ENCODE data around the gene RACGAP1.

RACGAP1 gene

DNA sequence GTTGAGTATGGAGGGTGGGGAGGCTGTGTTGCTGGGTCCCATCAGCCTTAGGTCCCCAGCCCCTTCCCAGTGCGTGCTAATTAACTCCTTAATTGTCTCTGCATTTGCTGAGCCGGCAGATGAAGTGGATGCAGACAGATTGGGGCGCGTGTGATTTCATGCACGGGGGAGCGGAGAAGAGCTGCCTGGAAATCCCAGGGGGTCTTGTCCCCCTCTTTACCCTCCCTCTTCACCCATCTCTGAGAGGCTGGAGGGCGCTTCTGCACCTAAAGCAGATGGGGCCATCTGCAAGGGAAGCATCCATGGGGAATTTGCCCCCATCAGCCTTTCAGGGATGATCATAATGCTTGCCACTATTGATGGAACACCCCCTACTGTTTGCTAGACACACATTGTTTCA, 27.7 kb upstream of the RACGAP1 start:
- no peak for ATAC-seq
- TF ChIP-seq, protein P1, sequence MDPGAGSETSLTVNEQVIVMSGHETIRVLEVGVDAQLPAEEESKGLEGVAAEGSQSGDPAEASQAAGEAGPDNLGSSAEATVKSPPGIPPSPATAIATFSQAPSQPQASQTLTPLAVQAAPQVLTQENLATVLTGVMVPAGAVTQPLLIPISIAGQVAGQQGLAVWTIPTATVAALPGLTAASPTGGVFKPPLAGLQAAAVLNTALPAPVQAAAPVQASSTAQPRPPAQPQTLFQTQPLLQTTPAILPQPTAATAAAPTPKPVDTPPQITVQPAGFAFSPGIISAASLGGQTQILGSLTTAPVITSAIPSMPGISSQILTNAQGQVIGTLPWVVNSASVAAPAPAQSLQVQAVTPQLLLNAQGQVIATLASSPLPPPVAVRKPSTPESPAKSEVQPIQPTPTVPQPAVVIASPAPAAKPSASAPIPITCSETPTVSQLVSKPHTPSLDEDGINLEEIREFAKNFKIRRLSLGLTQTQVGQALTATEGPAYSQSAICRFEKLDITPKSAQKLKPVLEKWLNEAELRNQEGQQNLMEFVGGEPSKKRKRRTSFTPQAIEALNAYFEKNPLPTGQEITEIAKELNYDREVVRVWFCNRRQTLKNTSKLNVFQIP (CRISPR knock-in tag; IDR thresholded peaks at IDR 0.05; ENCODE audit: borderline replicate concordance, low read depth) = no peak
- TF ChIP-seq ARNTL (CRISPR knock-in tag; IDR thresholded peaks at IDR 0.05; ENCODE audit: borderline replicate concordance, low read depth) = no peak
- TF ChIP-seq, protein P2, sequence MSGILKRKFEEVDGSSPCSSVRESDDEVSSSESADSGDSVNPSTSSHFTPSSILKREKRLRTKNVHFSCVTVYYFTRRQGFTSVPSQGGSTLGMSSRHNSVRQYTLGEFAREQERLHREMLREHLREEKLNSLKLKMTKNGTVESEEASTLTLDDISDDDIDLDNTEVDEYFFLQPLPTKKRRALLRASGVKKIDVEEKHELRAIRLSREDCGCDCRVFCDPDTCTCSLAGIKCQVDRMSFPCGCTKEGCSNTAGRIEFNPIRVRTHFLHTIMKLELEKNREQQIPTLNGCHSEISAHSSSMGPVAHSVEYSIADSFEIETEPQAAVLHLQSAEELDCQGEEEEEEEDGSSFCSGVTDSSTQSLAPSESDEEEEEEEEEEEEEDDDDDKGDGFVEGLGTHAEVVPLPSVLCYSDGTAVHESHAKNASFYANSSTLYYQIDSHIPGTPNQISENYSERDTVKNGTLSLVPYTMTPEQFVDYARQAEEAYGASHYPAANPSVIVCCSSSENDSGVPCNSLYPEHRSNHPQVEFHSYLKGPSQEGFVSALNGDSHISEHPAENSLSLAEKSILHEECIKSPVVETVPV (CRISPR knock-in tag; IDR thresholded peaks at IDR 0.05) = no peak
- no peak for TF ChIP-seq RARB (CRISPR knock-in tag; IDR thresholded peaks at IDR 0.05)
- no peak for TF ChIP-seq ZNF565 (CRISPR knock-in tag; conservative IDR thresholded peaks at IDR 0.05; ENCODE audit: low read depth)
- TF ChIP-seq, protein P3, sequence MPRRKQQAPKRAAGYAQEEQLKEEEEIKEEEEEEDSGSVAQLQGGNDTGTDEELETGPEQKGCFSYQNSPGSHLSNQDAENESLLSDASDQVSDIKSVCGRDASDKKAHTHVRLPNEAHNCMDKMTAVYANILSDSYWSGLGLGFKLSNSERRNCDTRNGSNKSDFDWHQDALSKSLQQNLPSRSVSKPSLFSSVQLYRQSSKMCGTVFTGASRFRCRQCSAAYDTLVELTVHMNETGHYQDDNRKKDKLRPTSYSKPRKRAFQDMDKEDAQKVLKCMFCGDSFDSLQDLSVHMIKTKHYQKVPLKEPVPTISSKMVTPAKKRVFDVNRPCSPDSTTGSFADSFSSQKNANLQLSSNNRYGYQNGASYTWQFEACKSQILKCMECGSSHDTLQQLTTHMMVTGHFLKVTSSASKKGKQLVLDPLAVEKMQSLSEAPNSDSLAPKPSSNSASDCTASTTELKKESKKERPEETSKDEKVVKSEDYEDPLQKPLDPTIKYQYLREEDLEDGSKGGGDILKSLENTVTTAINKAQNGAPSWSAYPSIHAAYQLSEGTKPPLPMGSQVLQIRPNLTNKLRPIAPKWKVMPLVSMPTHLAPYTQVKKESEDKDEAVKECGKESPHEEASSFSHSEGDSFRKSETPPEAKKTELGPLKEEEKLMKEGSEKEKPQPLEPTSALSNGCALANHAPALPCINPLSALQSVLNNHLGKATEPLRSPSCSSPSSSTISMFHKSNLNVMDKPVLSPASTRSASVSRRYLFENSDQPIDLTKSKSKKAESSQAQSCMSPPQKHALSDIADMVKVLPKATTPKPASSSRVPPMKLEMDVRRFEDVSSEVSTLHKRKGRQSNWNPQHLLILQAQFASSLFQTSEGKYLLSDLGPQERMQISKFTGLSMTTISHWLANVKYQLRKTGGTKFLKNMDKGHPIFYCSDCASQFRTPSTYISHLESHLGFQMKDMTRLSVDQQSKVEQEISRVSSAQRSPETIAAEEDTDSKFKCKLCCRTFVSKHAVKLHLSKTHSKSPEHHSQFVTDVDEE (CRISPR knock-in tag; IDR thresholded peaks at IDR 0.05) = no peak
- TF ChIP-seq SNAI2 (CRISPR knock-in tag; IDR thresholded peaks at IDR 0.05) = no peak
- no peak for TF ChIP-seq ESRRG (CRISPR knock-in tag; IDR thresholded peaks at IDR 0.05)
- TF ChIP-seq BACH2 (CRISPR knock-in tag; IDR thresholded peaks at IDR 0.05; ENCODE audit: borderline replicate concordance) = no peak
- TF ChIP-seq GLIS3 (CRISPR knock-in tag; IDR thresholded peaks at IDR 0.05) = no peak
- TF ChIP-seq CSDC2 (CRISPR knock-in tag; IDR thresholded peaks at IDR 0.05) = no peak
- no peak for TF ChIP-seq ISL1 (CRISPR knock-in tag; IDR thresholded peaks at IDR 0.05)
- TF ChIP-seq, protein P4, sequence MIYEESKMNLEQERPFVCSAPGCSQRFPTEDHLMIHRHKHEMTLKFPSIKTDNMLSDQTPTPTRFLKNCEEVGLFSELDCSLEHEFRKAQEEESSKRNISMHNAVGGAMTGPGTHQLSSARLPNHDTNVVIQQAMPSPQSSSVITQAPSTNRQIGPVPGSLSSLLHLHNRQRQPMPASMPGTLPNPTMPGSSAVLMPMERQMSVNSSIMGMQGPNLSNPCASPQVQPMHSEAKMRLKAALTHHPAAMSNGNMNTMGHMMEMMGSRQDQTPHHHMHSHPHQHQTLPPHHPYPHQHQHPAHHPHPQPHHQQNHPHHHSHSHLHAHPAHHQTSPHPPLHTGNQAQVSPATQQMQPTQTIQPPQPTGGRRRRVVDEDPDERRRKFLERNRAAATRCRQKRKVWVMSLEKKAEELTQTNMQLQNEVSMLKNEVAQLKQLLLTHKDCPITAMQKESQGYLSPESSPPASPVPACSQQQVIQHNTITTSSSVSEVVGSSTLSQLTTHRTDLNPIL (CRISPR knock-in tag; IDR thresholded peaks at IDR 0.05; ENCODE audit: low read depth) = no peak
- no peak for TF ChIP-seq TOX (CRISPR knock-in tag; IDR thresholded peaks at IDR 0.05; ENCODE audit: borderline replicate concordance)
- TF ChIP-seq OSR1 (CRISPR knock-in tag; IDR thresholded peaks at IDR 0.05) = no peak
- TF ChIP-seq ZC3H10 (CRISPR knock-in tag; IDR thresholded peaks at IDR 0.05) = no peak
- TF ChIP-seq, protein P5, sequence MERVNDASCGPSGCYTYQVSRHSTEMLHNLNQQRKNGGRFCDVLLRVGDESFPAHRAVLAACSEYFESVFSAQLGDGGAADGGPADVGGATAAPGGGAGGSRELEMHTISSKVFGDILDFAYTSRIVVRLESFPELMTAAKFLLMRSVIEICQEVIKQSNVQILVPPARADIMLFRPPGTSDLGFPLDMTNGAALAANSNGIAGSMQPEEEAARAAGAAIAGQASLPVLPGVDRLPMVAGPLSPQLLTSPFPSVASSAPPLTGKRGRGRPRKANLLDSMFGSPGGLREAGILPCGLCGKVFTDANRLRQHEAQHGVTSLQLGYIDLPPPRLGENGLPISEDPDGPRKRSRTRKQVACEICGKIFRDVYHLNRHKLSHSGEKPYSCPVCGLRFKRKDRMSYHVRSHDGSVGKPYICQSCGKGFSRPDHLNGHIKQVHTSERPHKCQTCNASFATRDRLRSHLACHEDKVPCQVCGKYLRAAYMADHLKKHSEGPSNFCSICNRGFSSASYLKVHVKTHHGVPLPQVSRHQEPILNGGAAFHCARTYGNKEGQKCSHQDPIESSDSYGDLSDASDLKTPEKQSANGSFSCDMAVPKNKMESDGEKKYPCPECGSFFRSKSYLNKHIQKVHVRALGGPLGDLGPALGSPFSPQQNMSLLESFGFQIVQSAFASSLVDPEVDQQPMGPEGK (CRISPR knock-in tag; IDR thresholded peaks at IDR 0.05; ENCODE audit: borderline replicate concordance) = no peak
- TF ChIP-seq ZFP30 (CRISPR knock-in tag; IDR thresholded peaks at IDR 0.05) = no peak
- TF ChIP-seq ZNF70 (CRISPR knock-in tag; IDR thresholded peaks at IDR 0.05) = no peak

DNA sequence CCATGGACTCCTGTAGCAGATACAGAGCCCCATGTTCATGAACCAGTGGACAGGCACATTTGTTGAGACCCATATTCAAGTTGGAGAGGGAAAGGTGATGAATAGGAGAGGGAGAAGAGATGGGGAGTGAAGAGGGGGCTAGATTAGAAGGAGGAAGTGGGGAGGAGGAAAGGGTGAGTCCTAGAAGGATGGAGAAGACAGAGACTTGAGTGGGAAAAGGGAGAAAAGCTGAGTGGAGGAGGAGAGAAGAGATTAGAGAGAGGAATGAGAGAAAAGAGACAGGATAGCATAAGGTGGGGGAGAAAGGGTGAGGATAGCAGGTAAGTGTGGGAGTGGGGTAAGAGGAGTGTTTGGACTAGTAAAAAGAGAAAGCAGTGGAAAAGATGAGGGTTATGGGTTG, 27.2 kb upstream of the RACGAP1 start:
- ATAC-seq = no peak
- TF ChIP-seq ZFP30 (CRISPR knock-in tag; IDR thresholded peaks at IDR 0.05) (no peak), ZC3H10 (CRISPR knock-in tag; IDR thresholded peaks at IDR 0.05) (no peak)

DNA sequence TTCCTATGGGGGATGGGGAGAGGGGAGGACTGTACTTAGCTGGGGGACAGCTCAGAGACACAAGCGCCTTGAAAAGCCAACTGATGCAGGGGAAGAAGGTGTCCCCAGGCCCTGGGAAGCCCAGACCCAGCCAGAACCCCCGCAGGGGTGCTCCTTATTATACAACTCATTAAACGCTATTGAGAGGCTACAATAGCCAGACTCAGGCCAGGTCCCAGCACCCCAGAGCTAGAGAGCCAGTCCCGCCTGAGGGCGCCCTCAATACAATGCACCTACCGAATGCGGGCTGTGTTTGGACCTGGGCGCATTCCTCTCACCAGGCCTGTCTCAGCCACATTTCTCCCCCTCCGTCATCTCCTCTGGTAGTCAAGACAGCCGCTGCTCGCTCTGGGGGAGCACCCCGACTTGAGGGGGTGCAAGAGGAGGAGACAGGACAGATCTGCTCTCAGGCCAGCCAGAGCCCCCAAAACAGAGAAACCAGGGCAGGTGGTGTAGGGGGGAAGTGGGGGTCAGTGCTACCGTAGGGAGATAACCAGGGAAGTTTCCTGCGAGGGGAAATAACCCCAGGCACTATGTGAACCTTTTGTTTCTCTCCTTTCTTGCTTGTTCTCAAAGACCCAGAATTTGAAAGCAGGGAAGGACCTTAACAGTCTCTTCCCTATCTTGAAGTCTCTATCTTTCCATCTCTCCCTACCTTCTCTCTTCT, 26.0 kb upstream of the RACGAP1 start:
- no peak for TF ChIP-seq GLIS3 (CRISPR knock-in tag; IDR thresholded peaks at IDR 0.05)
- TF ChIP-seq, protein P5 (CRISPR knock-in tag; IDR thresholded peaks at IDR 0.05; ENCODE audit: borderline replicate concordance) = no peak
- no peak for TF ChIP-seq SNAI2 (CRISPR knock-in tag; IDR thresholded peaks at IDR 0.05)
- no peak for TF ChIP-seq ZFP3 (CRISPR knock-in tag; IDR thresholded peaks at IDR 0.05)
- no peak for TF ChIP-seq TCF4 (CRISPR knock-in tag; IDR thresholded peaks at IDR 0.05; ENCODE audit: borderline replicate concordance)
- no peak for ATAC-seq
